Measurements from ENCODE around the gene DSCAM.
"Not testable (repeated sequence)": the region's sequence is repeated elsewhere in the genome, so short reads cannot be mapped to it uniquely, and the experiment has no call there.

Gene DSCAM

GRCh38 chr21:40371329-40371728 is 475.6 kb downstream of the DSCAM start:
- DNase-seq, result no peak

GRCh38 chr21:40356644-40357043 is 490.3 kb downstream of the DSCAM start:
- DNase-seq, result no peak

- no peak for DNase-seq
These were observed 491.9 kb downstream of the DSCAM start for GRCh38 chr21:40355076-40355475.

- no peak for DNase-seq
These were observed 496.0 kb downstream of the DSCAM start for GRCh38 chr21:40351006-40351405.

- DNase-seq, result no peak
These were observed 497.4 kb downstream of the DSCAM start for GRCh38 chr21:40349591-40349990.

- no peak for DNase-seq
These were observed 501.1 kb downstream of the DSCAM start for GRCh38 chr21:40345711-40346321.

- no peak for DNase-seq
These were observed 506.6 kb downstream of the DSCAM start for GRCh38 chr21:40340357-40340756.

GRCh38 chr21:40339050-40339449 is 507.9 kb downstream of the DSCAM start:
- DNase-seq, result no peak

- DNase-seq, result no peak
These were observed 509.0 kb downstream of the DSCAM start for GRCh38 chr21:40337981-40338380.

- DNase-seq, result peak; percentile 39
These were observed 511.3 kb downstream of the DSCAM start for GRCh38 chr21:40335704-40336103.

GRCh38 chr21:40334159-40334558 is 512.8 kb downstream of the DSCAM start:
- DNase-seq, result no peak

- DNase-seq, result no peak
These were observed 513.2 kb downstream of the DSCAM start for GRCh38 chr21:40333731-40334130.

GRCh38 chr21:40331804-40332203 is 515.2 kb downstream of the DSCAM start:
- no peak for DNase-seq

- DNase-seq, result no peak
These were observed 515.8 kb downstream of the DSCAM start for GRCh38 chr21:40331172-40331571.

GRCh38 chr21:40324389-40324788 is 522.6 kb downstream of the DSCAM start:
- DNase-seq, result no peak

- not testable (repeated sequence) for DNase-seq
These were observed 526.2 kb downstream of the DSCAM start for GRCh38 chr21:40320718-40321117.

- DNase-seq, result no peak
These were observed 528.6 kb downstream of the DSCAM start for GRCh38 chr21:40318371-40318770.

GRCh38 chr21:40316104-40316503 is 530.9 kb downstream of the DSCAM start:
- no peak for DNase-seq

- no peak for DNase-seq
These were observed 531.3 kb downstream of the DSCAM start for GRCh38 chr21:40315626-40316025.

- DNase-seq, result no peak
These were observed 533.7 kb downstream of the DSCAM start for GRCh38 chr21:40313260-40313659.

- no peak for DNase-seq
These were observed 546.7 kb downstream of the DSCAM start for GRCh38 chr21:40300300-40300699.

- no peak for DNase-seq
These were observed 547.5 kb downstream of the DSCAM start for GRCh38 chr21:40299451-40299850.

- no peak for DNase-seq
These were observed 552.6 kb downstream of the DSCAM start for GRCh38 chr21:40294345-40294744.

GRCh38 chr21:40291560-40291959 is 555.4 kb downstream of the DSCAM start:
- DNase-seq, result no peak

- DNase-seq, result no peak
These were observed 562.5 kb downstream of the DSCAM start for GRCh38 chr21:40284409-40284808.

Measured in NCI-H510A treated with DMSO at 0.1 percent for 48 hours (cell line).